ENCODE results near the gene RXRB. TPM values are rescaled to one million over a fixed set of nuclear protein-coding genes. Genes with fewer than 3 reads are reported as not detected.

RXRB gene
- polyA plus RNA-seq, 1 donor: 65.6 TPM

DNA sequence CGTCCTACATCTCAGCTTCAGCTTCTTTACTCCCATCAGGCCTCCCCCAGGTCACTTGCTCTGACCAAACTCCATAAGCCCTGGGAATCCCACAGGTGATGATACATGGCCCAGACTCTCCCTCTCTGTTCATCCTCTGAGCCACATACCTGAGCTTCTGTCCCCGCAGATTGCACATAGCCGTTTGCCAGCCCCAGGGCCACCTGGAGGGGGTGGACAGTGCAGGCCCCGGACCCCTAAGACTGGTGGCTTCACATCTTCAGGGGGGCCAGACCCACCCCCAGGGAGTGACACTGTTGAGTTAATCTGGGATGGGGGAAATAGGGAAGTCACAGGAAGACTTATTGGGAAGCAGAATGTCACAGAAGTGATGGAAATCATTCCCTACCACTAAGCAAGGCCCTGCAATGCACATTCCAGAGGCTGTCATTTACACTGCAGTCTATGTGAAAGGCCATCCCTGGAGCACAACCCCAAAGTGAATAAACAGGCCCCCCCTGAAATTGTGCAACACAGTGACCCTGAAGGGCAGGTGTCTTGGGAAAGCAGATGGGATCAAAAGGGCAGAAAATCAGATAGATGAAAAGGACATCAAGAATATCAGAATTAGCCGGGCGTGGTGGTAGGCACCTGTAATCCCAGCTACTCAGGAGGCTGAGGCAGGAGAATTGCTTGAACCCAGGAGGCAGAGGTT lies 2.2 kb downstream of the RXRB start:
- DNase-seq: no peak

- peak; percentile 46 for DNase-seq
These were observed 2.9 kb downstream of the RXRB start for GRCh38 chr6:33197431-33198048.

- no peak for DNase-seq
These were observed 4.9 kb downstream of the RXRB start for GRCh38 chr6:33195304-33196165.

- DNase-seq: no peak
These were observed 6.0 kb downstream of the RXRB start for GRCh38 chr6:33194431-33194979.

- no peak for DNase-seq
These were observed 6.8 kb downstream of the RXRB start for GRCh38 chr6:33193619-33194018.

DNA sequence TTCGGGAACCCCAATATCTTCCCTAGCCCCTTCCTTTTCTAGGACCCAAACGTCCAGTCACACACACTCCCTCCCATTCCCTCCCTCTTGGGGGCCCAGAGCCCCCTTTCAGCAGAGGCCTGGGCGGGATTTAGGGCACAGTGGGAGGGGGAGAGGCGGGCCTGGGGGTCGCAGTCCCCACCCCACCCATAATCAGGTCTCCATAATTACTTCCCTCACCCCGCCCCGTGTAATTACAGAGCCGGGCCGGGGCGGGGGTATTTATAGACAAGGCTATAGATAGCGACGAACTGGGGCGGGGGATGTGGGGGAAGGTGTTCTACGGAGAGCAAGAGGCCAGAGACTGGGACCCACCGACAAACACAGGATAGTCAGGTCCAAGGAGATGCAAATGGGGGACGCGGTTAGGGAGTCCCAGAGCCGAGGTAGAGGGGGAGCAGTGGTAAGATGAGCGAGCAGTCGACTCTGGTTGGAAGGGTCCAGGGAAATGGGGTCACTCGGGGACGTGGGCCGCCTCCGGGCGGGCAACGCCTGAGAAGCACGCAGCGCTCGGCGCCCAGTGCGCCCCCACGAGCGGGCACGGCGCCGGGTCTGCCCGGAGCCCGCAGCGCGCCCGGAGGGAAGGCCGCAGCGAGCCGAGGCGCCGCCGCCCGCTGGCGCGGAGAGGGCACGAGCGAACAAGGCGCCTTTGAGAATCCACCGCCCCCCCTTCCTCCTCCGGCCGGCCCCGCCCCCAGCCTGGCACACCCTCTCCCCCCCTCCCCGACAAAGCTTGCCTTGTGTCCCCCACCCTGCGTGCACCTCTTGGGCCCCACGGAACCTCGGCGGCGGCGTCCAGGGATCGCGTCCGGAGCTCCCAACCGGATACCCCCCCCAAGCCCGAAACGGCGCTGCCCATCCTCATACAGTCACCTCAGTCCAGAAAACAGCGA lies 7.5 kb downstream of the RXRB start:
- no peak for DNase-seq

DNA sequence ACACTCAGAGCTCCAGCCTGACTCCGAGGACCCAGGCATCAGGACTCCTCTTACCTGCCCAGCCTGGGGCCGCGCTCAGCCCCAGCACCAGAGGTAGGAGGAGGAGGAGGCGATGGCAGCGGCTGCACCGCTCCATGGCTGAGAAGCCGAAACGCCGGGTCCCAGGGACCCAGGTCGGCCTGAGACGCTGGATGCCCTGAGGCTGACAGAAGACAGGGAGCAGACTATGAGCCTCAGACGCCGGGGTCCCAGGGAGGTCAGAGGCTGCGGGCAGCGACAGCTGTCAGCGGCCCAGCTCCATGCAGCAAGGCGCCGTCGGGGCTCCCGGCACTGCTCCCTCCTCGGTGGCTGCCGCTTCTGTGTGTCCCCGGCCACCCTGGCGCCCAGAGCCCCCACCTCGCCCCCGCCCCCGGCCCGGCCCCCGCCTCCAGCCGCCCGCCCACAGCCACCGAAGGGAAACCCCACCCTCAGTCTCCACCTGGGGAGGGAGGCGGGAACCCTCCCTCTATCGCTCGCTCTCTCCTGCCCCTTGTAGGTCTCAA lies 8.3 kb downstream of the RXRB start, which contains the start of gene COL11A2:
COL11A2 (minus strand) TSS at position 363 of the 542 bp plus-strand sequence; CDS start at position 136, 227 bp downstream.
- DNase-seq: no peak

GRCh38 chr6:33191383-33192104 lies 8.9 kb downstream of the RXRB start:
- DNase-seq: no peak

- DNase-seq: no peak
These were observed 9.9 kb downstream of the RXRB start for GRCh38 chr6:33190504-33191107.

DNA sequence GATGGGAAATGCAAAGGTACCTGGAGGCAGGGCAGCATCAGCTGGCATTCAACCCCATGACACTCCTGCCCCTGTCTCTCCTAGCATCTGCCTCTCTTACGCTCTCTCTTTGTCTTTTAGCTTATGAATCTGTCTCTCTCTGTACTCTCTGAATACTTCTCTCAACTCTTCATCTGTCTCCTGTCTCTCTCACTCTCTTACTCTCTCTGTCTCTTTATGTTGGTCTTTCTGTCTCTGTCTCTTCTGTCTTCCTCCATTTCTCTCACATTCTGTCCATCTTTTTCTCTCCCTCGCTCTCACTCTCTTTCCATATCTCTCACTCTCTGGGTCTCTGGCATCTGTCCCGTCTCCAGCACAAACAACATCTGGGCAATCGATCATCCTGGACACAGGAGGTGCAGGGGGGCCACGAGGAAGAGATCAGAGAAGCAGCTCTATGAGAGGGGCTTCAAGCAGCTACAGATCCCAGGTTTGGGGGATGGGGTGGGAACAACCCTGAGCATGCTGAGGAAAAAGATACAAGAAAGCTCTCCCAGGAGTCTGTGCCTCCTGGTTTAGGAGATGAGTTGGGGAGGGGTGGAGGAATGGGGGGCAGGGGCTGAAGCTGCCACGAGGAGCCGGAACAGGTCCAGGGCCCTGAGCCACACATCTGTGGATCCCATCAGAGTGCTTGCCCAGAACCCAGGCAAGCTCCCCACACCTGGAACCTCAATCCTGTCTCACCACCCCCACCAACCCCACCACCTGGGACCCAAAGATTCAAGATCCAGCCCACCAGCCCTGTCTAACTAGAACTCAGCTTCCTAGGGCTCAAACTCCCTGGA lies 10.6 kb downstream of the RXRB start:
- DNase-seq: no peak

DNA sequence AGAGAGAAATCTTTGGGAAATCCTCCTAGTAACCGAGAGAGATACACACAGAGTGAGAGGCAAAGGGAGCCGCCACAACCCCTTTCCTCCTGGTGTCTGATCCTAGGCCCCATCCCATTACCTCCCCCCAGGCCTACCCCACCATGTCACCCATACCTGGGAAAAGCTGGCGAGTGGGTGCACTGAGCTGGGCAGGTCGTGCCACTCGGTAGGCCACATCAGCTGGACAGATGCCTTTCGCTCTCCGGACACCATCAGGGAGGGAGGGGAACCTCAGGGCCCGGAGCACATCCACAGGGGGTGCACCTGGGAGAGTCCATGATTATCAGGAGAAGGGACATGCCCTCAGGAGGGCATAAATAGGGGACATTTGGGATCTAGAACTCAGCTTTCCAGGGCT lies 11.3 kb downstream of the RXRB start:
- no peak for DNase-seq

DNA sequence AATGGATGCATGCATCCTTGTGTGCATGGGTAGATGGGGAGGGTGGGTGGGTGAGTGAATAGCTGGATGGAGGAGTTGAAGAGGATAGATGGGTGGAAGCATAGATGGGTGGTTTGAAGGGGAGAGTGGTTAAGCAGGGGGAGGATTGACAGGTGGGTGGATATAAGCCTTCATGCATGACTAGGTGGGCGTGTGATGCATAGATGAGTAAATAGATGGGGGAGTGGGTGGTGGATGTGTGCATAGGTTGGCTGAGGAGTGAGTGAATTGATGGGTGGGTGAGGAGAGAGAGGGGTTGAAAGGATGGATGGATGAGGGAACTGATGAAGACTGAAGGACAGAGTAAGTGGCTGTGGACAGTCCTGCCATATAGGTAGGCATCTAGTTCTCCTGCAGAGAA lies 12.7 kb downstream of the RXRB start:
- DNase-seq: no peak

- no peak for DNase-seq
These were observed 14.7 kb downstream of the RXRB start for GRCh38 chr6:33185654-33186187.

GRCh38 chr6:33185190-33185589 lies 15.3 kb downstream of the RXRB start:
- DNase-seq: no peak

- no peak for DNase-seq
These were observed 17.3 kb downstream of the RXRB start for GRCh38 chr6:33183071-33183683.

GRCh38 chr6:33181141-33181540 lies 19.3 kb downstream of the RXRB start:
- no peak for DNase-seq

DNA sequence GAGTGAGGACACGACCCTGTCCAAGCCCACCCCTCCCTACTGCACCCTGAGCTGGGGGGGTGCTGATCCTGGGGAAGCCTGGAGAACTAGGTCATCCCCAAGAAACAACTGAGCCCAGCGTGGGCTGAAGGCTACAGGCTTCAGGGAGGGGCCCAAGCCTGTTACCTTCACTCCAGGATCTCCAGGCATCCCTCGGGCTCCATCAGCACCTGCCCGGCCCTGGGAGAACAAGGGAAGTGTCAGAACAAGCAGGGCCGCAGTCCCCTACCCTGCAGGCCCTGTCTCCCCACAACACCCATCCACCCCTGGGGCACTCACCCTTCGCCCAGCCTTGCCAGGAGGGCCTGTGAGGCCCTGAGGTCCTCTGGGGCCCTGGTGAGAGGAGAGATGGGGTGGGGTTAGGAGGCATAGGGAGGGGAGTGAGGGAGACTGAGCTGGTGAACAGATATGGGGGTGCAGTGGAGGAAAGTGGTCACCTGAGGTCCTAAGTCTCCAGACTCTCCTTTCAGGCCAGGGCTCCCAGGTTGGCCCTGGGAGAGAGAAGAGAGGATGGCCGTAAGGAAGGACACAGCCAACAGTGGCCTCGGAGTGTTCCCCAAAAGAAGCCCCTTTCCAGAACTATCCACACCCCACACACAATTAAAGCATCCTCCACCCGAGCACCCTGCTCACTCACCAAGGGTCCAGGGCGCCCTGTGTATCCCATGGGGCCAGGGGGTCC lies 21.6 kb downstream of the RXRB start:
- DNase-seq: no peak
